Transverse colon (tissue), 4 donors: ENCODE measurements around the gene GLRA1.

ENCODE experiments used
- EP300 ChIP-seq: sonication (generic); formaldehyde crosslinking; IDR thresholded peaks from one replicate; pipeline ENCODE4 v1.6.1; 2017; ENCODE audit warnings: antibody characterized with exemption, low read depth
- POLR2A ChIP-seq: fragments of 450-650 bp; IDR thresholded peaks from one replicate; pipeline ENCODE4 v1.6.1; 2016; ENCODE audit warnings: antibody characterized with exemption, mild to moderate bottlenecking, moderate library complexity
- POLR2AphosphoS5 ChIP-seq, 3 donors: sonication (generic); formaldehyde crosslinking; IDR thresholded peaks; one replicate each; pipeline ENCODE4 v1.6.1; 2016; ENCODE audit warnings: antibody characterized with exemption in 3 of 3
- TF ChIP-seq, protein P1 (sequence below), 5 experiments: fragments of 200-600 bp in 3 of 5; fragments of 450-650 bp in 2 of 5; sonication (generic) in 3 of 5; IDR thresholded peaks; 1 replicate in 2 of 5; 2 replicates in 3 of 5; pipeline ENCODE4 v1.5.1; 2016 to 2017; ENCODE audit warnings: antibody characterized with exemption in 5 of 5, inconsistent platforms in 3 of 5, mild to moderate bottlenecking in 2 of 5, moderate library complexity in 1 of 5

GRCh38 chr5:151798674-151799073 lies 126.0 kb downstream of the GLRA1 start:
- TF ChIP-seq, protein P1, sequence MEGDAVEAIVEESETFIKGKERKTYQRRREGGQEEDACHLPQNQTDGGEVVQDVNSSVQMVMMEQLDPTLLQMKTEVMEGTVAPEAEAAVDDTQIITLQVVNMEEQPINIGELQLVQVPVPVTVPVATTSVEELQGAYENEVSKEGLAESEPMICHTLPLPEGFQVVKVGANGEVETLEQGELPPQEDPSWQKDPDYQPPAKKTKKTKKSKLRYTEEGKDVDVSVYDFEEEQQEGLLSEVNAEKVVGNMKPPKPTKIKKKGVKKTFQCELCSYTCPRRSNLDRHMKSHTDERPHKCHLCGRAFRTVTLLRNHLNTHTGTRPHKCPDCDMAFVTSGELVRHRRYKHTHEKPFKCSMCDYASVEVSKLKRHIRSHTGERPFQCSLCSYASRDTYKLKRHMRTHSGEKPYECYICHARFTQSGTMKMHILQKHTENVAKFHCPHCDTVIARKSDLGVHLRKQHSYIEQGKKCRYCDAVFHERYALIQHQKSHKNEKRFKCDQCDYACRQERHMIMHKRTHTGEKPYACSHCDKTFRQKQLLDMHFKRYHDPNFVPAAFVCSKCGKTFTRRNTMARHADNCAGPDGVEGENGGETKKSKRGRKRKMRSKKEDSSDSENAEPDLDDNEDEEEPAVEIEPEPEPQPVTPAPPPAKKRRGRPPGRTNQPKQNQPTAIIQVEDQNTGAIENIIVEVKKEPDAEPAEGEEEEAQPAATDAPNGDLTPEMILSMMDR (IDR thresholded peaks at IDR 0.05), result no peak
- TF ChIP-seq POLR2AphosphoS5 (IDR thresholded peaks at IDR 0.05), result no peak
- TF ChIP-seq EP300, result no peak
- TF ChIP-seq POLR2A, result no peak
